Upper lobe of left lung (tissue), 6 donors: ENCODE data around the gene ATPAF1. TPM values are rescaled to one million over a fixed set of nuclear protein-coding genes. Genes with fewer than 3 reads are reported as not detected.
A peak's percentile ranks its signal among the peaks of the same experiment; 100 is the strongest.

Experiments
- ATAC-seq, 2 donors: fragments of 200-7000 bp; cut with Tn5 transposase; one replicate each; pipeline ENCODE4 v1.9.1; 2022; ENCODE audit warnings: mild to moderate bottlenecking in 2 of 2, moderate library complexity in 2 of 2; ENCODE audit not compliant: low FRiP score in 2 of 2
- DNase-seq, 2 donors: peaks; one replicate each; pipeline ENCODE4 v3.0.0-alpha.2; 2019 to 2020
- H3K27ac ChIP-seq, 4 donors: fragments of 200-600 bp; sonication (generic); one replicate each; pipeline ENCODE4 v1.5.1; 2016 to 2019
- H3K27me3 ChIP-seq, 4 donors: fragments of 200-600 bp; sonication (generic); one replicate each; pipeline ENCODE4 v1.5.1; 2017 to 2019
- H3K36me3 ChIP-seq, 4 donors: fragments of 200-600 bp; sonication (generic); one replicate each; pipeline ENCODE4 v1.5.1; 2016 to 2019
- H3K4me1 ChIP-seq, 4 donors: fragments of 200-600 bp; sonication (generic); one replicate each; pipeline ENCODE4 v1.5.1; 2018 to 2019
- H3K4me3 ChIP-seq, 4 donors: fragments of 200-600 bp; sonication (generic); one replicate each; pipeline ENCODE4 v1.5.1; 2017 to 2019; ENCODE audit warnings: mild to moderate bottlenecking in 2 of 4, moderate library complexity in 1 of 4
- H3K9me3 ChIP-seq, 4 donors: fragments of 200-600 bp; sonication (generic); one replicate each; pipeline ENCODE4 v1.5.1; 2018 to 2019
- EP300 ChIP-seq, 4 donors: sonication (generic); formaldehyde crosslinking; IDR thresholded peaks; one replicate each; pipeline ENCODE4 v1.5.1; 2017; ENCODE audit warnings: antibody characterized with exemption in 4 of 4, control low read depth in 2 of 4
- POLR2A ChIP-seq, 4 donors: fragments of 450-650 bp; IDR thresholded peaks; one replicate each; pipeline ENCODE4 v1.5.1; 2016 to 2017; ENCODE audit warnings: antibody characterized with exemption in 4 of 4, mild to moderate bottlenecking in 2 of 4
- POLR2AphosphoS5 ChIP-seq, 2 donors: sonication (generic); formaldehyde crosslinking; IDR thresholded peaks; one replicate each; pipeline ENCODE4 v1.5.1; 2017; ENCODE audit warnings: antibody characterized with exemption in 2 of 2
- WGBS, 2 donors: methylation state at CpG; one replicate each; pipeline ENCODE4 v1.1.5; 2017 to 2018; 5-methylcytosine and 5-hydroxymethylcytosine counted together
- total RNA-seq, 6 donors: library from RNA; depleted of rRNA in 4 of 6; stranded (reverse); fragments of >200 nt in 4 of 6; gene quantifications; one replicate each; pipeline versions ENCODE4 v1.1.0 to v1.2.1, GENCODE V29; 2016 to 2021
- TF ChIP-seq, protein P1 (sequence below), 6 experiments: fragments of 450-650 bp in 4 of 6; fragments of 200-600 bp in 2 of 6; sonication (generic) in 2 of 6; IDR thresholded peaks; one replicate each; pipeline ENCODE4 v1.5.1; 2016 to 2019; ENCODE audit warnings: antibody characterized with exemption in 6 of 6
- donor health status: DM: no; HTN: no; CAD: no; lungs with moderate emphysema.
- donor health status: DM: no; HTN: yes; CAD: no; lungs with severe emphysema.

ATPAF1 gene
- total RNA-seq, 6 donors from 2014 or later, result 26.2 to 39.6 (median 34.3) TPM

DNA sequence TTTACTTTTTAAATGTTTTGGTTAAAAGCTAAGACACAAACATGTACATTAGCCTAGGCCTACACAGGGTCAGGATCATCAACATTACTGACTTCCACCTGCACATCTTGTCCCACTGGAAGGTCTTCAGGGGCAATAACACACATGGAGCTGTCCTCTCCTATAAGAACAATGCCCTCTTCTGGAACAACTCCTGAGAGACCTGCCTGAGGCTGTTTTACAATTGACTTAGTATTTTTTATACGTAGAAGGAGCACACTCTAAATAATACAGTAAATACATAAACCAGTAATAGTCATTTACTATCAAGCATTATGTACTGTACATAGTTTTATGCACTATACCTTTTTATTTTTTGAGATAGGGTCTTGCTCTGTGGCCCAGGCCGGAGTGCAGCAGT lies 37.4 kb downstream of the ATPAF1 start:
- H3K36me3 ChIP-seq, result peaks cover 0 to 58% (median 38%) of the 10 kb centered on the region in 4 donors
- no peaks in the 10 kb centered on the region for H3K27me3 ChIP-seq
- no peaks in the 10 kb centered on the region for H3K9me3 ChIP-seq
- WGBS, 2 donors, result 86 to 92% methylated on average over 2 of the region's 2 CpGs
- no peak for DNase-seq
- ATAC-seq, result no peak
- H3K4me3 ChIP-seq, result no peak overlapping the region
- no peak overlapping the region for H3K27ac ChIP-seq
- TF ChIP-seq EP300 (IDR thresholded peaks at IDR 0.05), result no peak
- no peak for TF ChIP-seq POLR2A (IDR thresholded peaks at IDR 0.05)
- TF ChIP-seq POLR2AphosphoS5 (IDR thresholded peaks at IDR 0.05), result no peak
- TF ChIP-seq, protein P1, sequence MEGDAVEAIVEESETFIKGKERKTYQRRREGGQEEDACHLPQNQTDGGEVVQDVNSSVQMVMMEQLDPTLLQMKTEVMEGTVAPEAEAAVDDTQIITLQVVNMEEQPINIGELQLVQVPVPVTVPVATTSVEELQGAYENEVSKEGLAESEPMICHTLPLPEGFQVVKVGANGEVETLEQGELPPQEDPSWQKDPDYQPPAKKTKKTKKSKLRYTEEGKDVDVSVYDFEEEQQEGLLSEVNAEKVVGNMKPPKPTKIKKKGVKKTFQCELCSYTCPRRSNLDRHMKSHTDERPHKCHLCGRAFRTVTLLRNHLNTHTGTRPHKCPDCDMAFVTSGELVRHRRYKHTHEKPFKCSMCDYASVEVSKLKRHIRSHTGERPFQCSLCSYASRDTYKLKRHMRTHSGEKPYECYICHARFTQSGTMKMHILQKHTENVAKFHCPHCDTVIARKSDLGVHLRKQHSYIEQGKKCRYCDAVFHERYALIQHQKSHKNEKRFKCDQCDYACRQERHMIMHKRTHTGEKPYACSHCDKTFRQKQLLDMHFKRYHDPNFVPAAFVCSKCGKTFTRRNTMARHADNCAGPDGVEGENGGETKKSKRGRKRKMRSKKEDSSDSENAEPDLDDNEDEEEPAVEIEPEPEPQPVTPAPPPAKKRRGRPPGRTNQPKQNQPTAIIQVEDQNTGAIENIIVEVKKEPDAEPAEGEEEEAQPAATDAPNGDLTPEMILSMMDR (IDR thresholded peaks at IDR 0.05), result no peak
- no peaks in the 10 kb centered on the region for H3K4me1 ChIP-seq

DNA sequence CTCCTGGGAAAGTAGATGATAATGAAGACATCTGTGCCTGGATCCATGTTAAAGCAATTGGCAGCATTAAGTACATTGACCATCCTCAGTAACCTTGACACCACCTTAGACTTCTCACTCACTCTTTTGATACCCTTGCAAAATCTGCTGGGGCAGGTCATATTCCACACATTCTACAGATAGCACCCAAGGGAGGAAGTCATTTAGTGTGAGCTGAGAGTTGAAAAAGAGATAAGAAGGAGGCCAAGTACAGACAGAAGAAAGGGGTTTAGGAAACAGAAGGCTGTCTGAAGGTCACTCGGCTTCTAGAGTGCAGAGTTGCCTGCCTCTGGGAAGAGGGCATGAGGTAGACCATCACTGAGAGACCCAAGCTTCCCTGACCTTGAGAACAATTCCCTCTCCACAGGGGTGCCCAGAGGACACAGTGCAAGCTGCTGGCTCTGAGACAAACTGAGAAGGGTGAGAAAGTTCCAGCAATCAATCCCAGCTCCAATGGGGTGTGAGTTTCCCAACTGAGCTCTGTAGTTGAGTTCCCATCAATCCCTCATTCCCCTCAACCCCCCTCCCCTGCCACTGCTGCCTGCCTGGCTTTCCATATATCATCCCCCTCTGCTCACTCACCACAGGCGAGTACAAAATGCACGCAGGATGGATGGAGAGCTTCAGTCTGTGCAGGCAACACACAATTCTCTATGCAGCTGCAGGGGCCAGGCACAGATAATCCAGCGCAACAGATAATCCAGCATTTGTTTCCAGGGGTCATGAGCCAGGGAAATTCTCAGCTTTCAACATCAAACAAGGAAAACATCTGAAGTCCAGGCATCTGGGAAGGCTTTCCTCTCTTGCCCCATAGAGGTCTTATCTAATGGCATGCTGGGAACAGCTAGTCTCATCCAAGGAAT lies 44.2 kb downstream of the ATPAF1 start:
- H3K4me1 ChIP-seq, result no peaks in the 10 kb centered on the region
- no peak for DNase-seq
- WGBS, 2 donors, result 70 to 85% methylated on average over 2 to 4 of the region's 4 CpGs

DNA sequence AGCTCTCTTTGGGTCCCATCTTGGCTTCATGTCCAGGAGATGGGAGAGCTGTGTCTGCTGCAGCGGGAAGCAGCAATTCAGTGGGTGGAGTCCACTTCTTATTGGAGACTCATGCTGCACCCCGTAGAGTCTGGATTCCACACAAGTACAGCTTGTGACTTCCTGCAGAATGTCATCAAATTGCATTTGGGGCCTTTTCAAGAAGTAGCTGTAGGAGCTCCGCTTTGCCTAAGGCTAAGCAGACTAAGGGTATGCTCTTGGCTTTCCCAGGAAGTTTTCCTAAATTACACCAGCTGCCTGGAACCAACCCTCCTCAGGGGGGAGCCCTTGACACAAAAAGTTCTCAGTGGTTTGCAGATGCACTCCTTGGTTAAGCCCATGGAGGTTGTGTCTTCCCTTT lies 45.8 kb downstream of the ATPAF1 start:
- DNase-seq (no peak), ATAC-seq (peak in 1 of 2 donors; percentile 46)
- H3K9me3 ChIP-seq, result no peaks in the 10 kb centered on the region
- 75% methylated on average over 3 of the region's 3 CpGs for WGBS, 2 donors
- no peak overlapping the region for H3K4me3 ChIP-seq
- peaks cover 0 to 4% (median 2%) of the 10 kb centered on the region in 4 donors for H3K4me1 ChIP-seq
- no peaks in the 10 kb centered on the region for H3K36me3 ChIP-seq
- no peaks in the 10 kb centered on the region for H3K27me3 ChIP-seq
- H3K27ac ChIP-seq, result no peak overlapping the region
- TF ChIP-seq, protein P1 (IDR thresholded peaks at IDR 0.05), result peak in 5 of 6 experiments; percentile 20 to 37 (median 26)
- TF ChIP-seq EP300 (IDR thresholded peaks at IDR 0.05), result no peak
- TF ChIP-seq POLR2AphosphoS5 (IDR thresholded peaks at IDR 0.05), result no peak
- TF ChIP-seq POLR2A (IDR thresholded peaks at IDR 0.05), result no peak

More for the DNA sequence above, 44.2 kb downstream of the ATPAF1 start:
- Histone ChIP-seq H3K9me3 (no peaks in the 10 kb centered on the region), H3K36me3 (peaks cover 0 to under 1% (median 0%) of the 10 kb centered on the region in 4 donors), H3K4me3 (no peak overlapping the region), H3K27me3 (no peaks in the 10 kb centered on the region), H3K27ac (no peak overlapping the region)
- no peak for TF ChIP-seq POLR2AphosphoS5 (IDR thresholded peaks at IDR 0.05)
- TF ChIP-seq EP300 (IDR thresholded peaks at IDR 0.05), result no peak
- no peak for TF ChIP-seq POLR2A (IDR thresholded peaks at IDR 0.05)
- TF ChIP-seq, protein P1 (IDR thresholded peaks at IDR 0.05), result no peak
- no peak for ATAC-seq

DNA sequence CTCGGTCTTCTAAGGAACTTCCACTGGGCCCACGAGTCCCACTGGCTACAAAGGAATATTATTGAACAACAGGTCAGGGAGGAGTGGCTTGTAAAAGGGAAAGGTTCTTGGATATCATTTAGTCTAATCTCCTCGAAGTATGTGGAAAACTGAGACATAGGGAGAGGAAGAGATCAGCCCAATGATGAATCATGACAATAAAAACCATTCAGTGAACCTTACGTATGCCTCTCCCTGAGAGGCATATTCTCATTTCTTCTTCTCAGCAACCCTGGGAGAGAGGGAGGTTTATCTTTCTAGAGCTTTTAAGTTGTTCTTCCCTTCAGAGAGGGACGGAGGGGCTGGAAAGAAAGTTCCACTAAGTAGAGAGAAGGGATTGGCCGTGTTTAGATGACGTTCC lies 46.2 kb downstream of the ATPAF1 start:
- 75 to 78% methylated on average over 7 of the region's 7 CpGs for WGBS, 2 donors
- H3K27me3 ChIP-seq, result no peaks in the 10 kb centered on the region
- no peaks in the 10 kb centered on the region for H3K36me3 ChIP-seq
- H3K27ac ChIP-seq, result no peak overlapping the region
- ATAC-seq, result peak in 1 of 2 donors; percentile 35
- no peaks in the 10 kb centered on the region for H3K9me3 ChIP-seq
- peaks cover 0 to 8% (median 6%) of the 10 kb centered on the region in 4 donors for H3K4me1 ChIP-seq
- DNase-seq, result no peak
- no peak for TF ChIP-seq EP300 (IDR thresholded peaks at IDR 0.05)
- TF ChIP-seq POLR2A (IDR thresholded peaks at IDR 0.05), result no peak
- no peak for TF ChIP-seq POLR2AphosphoS5 (IDR thresholded peaks at IDR 0.05)
- TF ChIP-seq, protein P1 (IDR thresholded peaks at IDR 0.05), result no peak
- no peak overlapping the region for H3K4me3 ChIP-seq
